K562 (cell line): ENCODE measurements around the gene MRPL38. TPM values are rescaled to one million over a fixed set of nuclear protein-coding genes. Genes with fewer than 3 reads are reported as not detected.
A peak's percentile ranks its signal among the peaks of the same experiment; 100 is the strongest.

Experiments used
- ARID1B ChIP-seq: fragments of 450-650 bp; IDR thresholded peaks from 2 replicates; pipeline ENCODE4 v1.6.1; 2016; ENCODE audit warnings: antibody characterized with exemption, mild to moderate bottlenecking, inconsistent platforms
- COPS2 ChIP-seq: fragments of 450-650 bp; conservative IDR thresholded peaks from 2 replicates; pipeline ENCODE4 v1.6.1; 2016; ENCODE audit warnings: mild to moderate bottlenecking, moderate library complexity
- CREBBP ChIP-seq: IDR thresholded peaks from one replicate; pipeline ENCODE4 v1.6.1; 2012; ENCODE audit warnings: low read depth, mild to moderate bottlenecking, control low read depth, inconsistent platforms, low read length
- FOXK2 ChIP-seq, 2 experiments: fragments of 450-650 bp; IDR thresholded peaks in 1 of 2; conservative IDR thresholded peaks in 1 of 2; 2 replicates each; pipeline ENCODE4 v1.6.1; 2016; ENCODE audit warnings: low read depth in 2 of 2, mild to moderate bottlenecking in 1 of 2
- GTF3C2 ChIP-seq: IDR thresholded peaks from 3 replicates; pipeline ENCODE4 v1.6.1; 2011; ENCODE audit warnings: borderline replicate concordance, mild to moderate bottlenecking, moderate library complexity; ENCODE audit not compliant: insufficient read length; ENCODE audit errors: extremely low read depth
- HNRNPL ChIP-seq: fragments of 200-400 bp; formaldehyde crosslinking; IDR thresholded peaks from 2 replicates; pipeline ENCODE4 v1.6.1; 2017; ENCODE audit warnings: low read depth, mild to moderate bottlenecking, low read length
- MCM2 ChIP-seq: fragments of 450-650 bp; IDR thresholded peaks from 2 replicates; pipeline ENCODE4 v1.6.1; 2017; ENCODE audit warnings: low read depth, mild to moderate bottlenecking
- POLR2B ChIP-seq: fragments of 450-650 bp; IDR thresholded peaks from 2 replicates; pipeline ENCODE4 v1.6.1; 2018; ENCODE audit warnings: low read depth; ENCODE audit not compliant: partially characterized antibody
- RBM39 ChIP-seq: fragments of 200-400 bp; formaldehyde crosslinking; optimal IDR thresholded peaks from 2 replicates; pipeline ENCODE3; 2018; ENCODE audit warnings: low read depth, low read length
- SIN3A ChIP-seq, 2 experiments: fragments of 150-350 bp in 1 of 2; IDR thresholded peaks; 2 replicates each; pipeline ENCODE4 v1.6.1; 2011 to 2016; ENCODE audit warnings: borderline replicate concordance in 2 of 2, low read depth in 2 of 2, low read length in 2 of 2, mild to moderate bottlenecking in 2 of 2, moderate library complexity in 2 of 2; ENCODE audit not compliant: control insufficient read depth in 1 of 2
- ZBTB7A ChIP-seq: IDR thresholded peaks from 2 replicates; pipeline ENCODE4 v1.6.1; 2011; ENCODE audit warnings: low read depth, mild to moderate bottlenecking, low read length, moderate library complexity, borderline replicate concordance; ENCODE audit not compliant: control insufficient read depth
- ZNF133 ChIP-seq: fragments of 250-450 bp; sonication (Bioruptor Pico); IDR thresholded peaks from 2 replicates; pipeline ENCODE4 v1.4.0; 2020; ENCODE audit warnings: mild to moderate bottlenecking
- polyA plus RNA-seq, 8 experiments: library from polyadenylated mRNA; depleted of rRNA in 4 of 8; stranded (reverse) in 5 of 8; unstranded in 3 of 8; fragments of >200 nt; fragmentation: Nextera tagmentation in 2 of 8; fragmentation: Illumina TruSeq in 1 of 8; extraction: Ambion mirVana in 2 of 8; extraction: Trizol in 1 of 8; gene quantifications; 2 replicates each; pipeline versions ENCODE4 v1.2.1 to v1.2.3, GENCODE V29; 2011 to 2014; ENCODE audit warnings: inconsistent platforms in 1 of 8, missing spikeins in 1 of 8
- total RNA-seq, 7 experiments: library from RNA; depleted of rRNA in 6 of 7; stranded (reverse); fragments of >200 nt in 6 of 7; fragmentation: Illumina TruSeq in 2 of 7; extraction: Trizol in 2 of 7; gene quantifications; 2 replicates each; pipeline versions ENCODE4 v1.2.1 to v1.2.3, GENCODE V29; 2011 to 2021; ENCODE audit warnings: low replicate concordance in 1 of 7
- TF ChIP-seq, protein P1 (sequence below): fragments of 200-600 bp; sonication (generic); IDR thresholded peaks from one replicate; pipeline ENCODE4 v1.6.1; 2012; ENCODE audit warnings: mild to moderate bottlenecking, low read depth, low read length, inconsistent platforms

The MRPL38 gene
- total and polyA plus RNA-seq, 9 of the 15 experiments (the other 6 are each of a cell fraction or from before 2014, with no cell fraction given) = 4.5 to 154 (median 48.5) TPM

GRCh38 chr17:75856062-75856756 lies 48.5 kb downstream of the MRPL38 start (continued):
- TF ChIP-seq, protein P1, sequence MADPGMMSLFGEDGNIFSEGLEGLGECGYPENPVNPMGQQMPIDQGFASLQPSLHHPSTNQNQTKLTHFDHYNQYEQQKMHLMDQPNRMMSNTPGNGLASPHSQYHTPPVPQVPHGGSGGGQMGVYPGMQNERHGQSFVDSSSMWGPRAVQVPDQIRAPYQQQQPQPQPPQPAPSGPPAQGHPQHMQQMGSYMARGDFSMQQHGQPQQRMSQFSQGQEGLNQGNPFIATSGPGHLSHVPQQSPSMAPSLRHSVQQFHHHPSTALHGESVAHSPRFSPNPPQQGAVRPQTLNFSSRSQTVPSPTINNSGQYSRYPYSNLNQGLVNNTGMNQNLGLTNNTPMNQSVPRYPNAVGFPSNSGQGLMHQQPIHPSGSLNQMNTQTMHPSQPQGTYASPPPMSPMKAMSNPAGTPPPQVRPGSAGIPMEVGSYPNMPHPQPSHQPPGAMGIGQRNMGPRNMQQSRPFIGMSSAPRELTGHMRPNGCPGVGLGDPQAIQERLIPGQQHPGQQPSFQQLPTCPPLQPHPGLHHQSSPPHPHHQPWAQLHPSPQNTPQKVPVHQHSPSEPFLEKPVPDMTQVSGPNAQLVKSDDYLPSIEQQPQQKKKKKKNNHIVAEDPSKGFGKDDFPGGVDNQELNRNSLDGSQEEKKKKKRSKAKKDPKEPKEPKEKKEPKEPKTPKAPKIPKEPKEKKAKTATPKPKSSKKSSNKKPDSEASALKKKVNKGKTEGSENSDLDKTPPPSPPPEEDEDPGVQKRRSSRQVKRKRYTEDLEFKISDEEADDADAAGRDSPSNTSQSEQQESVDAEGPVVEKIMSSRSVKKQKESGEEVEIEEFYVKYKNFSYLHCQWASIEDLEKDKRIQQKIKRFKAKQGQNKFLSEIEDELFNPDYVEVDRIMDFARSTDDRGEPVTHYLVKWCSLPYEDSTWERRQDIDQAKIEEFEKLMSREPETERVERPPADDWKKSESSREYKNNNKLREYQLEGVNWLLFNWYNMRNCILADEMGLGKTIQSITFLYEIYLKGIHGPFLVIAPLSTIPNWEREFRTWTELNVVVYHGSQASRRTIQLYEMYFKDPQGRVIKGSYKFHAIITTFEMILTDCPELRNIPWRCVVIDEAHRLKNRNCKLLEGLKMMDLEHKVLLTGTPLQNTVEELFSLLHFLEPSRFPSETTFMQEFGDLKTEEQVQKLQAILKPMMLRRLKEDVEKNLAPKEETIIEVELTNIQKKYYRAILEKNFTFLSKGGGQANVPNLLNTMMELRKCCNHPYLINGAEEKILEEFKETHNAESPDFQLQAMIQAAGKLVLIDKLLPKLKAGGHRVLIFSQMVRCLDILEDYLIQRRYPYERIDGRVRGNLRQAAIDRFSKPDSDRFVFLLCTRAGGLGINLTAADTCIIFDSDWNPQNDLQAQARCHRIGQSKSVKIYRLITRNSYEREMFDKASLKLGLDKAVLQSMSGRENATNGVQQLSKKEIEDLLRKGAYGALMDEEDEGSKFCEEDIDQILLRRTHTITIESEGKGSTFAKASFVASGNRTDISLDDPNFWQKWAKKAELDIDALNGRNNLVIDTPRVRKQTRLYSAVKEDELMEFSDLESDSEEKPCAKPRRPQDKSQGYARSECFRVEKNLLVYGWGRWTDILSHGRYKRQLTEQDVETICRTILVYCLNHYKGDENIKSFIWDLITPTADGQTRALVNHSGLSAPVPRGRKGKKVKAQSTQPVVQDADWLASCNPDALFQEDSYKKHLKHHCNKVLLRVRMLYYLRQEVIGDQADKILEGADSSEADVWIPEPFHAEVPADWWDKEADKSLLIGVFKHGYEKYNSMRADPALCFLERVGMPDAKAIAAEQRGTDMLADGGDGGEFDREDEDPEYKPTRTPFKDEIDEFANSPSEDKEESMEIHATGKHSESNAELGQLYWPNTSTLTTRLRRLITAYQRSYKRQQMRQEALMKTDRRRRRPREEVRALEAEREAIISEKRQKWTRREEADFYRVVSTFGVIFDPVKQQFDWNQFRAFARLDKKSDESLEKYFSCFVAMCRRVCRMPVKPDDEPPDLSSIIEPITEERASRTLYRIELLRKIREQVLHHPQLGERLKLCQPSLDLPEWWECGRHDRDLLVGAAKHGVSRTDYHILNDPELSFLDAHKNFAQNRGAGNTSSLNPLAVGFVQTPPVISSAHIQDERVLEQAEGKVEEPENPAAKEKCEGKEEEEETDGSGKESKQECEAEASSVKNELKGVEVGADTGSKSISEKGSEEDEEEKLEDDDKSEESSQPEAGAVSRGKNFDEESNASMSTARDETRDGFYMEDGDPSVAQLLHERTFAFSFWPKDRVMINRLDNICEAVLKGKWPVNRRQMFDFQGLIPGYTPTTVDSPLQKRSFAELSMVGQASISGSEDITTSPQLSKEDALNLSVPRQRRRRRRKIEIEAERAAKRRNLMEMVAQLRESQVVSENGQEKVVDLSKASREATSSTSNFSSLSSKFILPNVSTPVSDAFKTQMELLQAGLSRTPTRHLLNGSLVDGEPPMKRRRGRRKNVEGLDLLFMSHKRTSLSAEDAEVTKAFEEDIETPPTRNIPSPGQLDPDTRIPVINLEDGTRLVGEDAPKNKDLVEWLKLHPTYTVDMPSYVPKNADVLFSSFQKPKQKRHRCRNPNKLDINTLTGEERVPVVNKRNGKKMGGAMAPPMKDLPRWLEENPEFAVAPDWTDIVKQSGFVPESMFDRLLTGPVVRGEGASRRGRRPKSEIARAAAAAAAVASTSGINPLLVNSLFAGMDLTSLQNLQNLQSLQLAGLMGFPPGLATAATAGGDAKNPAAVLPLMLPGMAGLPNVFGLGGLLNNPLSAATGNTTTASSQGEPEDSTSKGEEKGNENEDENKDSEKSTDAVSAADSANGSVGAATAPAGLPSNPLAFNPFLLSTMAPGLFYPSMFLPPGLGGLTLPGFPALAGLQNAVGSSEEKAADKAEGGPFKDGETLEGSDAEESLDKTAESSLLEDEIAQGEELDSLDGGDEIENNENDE = no peak
- TF ChIP-seq FOXK2 (conservative IDR thresholded peaks at IDR 0.05 in 1 of 2, IDR thresholded peaks at IDR 0.05 in 1 of 2; ENCODE audit: low read depth in 2 of 2) (no peak), GTF3C2 (no peak), SIN3A (IDR thresholded peaks at IDR 0.05; ENCODE audit: borderline replicate concordance in 2 of 2, control insufficient read depth in 1 of 2, low read depth in 2 of 2, low read length in 2 of 2) (peak in 1 of 2 experiments; percentile 8; a peak in 1 of 4 replicates), ZBTB7A (0 out of 2 replicates have a peak, but pooled peaks have one; percentile 3), ZNF133 (CRISPR knock-in tag) (no peak), POLR2B (no peak), CREBBP (no peak), RBM39 (no peak), HNRNPL (no peak), ARID1B (no peak), MCM2 (no peak), COPS2 (no peak)
